Measurements from ENCODE around the gene ALG12. TPM values are rescaled to one million over a fixed set of nuclear protein-coding genes. Genes with fewer than 3 reads are reported as not detected.
A peak's percentile ranks its signal among the peaks of the same experiment; 100 is the strongest.

ALG12 gene
- total and polyA plus RNA-seq, 2 of the 13 experiments (the other 11 are each of a cell fraction or from before 2014, with no cell fraction given) = 7.8 to 15.8 TPM

- TF ChIP-seq ZNF275 (CRISPR knock-in tag; IDR thresholded peaks at IDR 0.05; ENCODE audit: borderline replicate concordance) = no peak
- TF ChIP-seq NFIB (CRISPR knock-in tag; IDR thresholded peaks at IDR 0.05; ENCODE audit: borderline replicate concordance) = no peak
- no peak for TF ChIP-seq ZNF232 (CRISPR knock-in tag; IDR thresholded peaks at IDR 0.05; ENCODE audit: borderline replicate concordance)
- peak; percentile 53; the same call in 1 of the 2 replicates for TF ChIP-seq ZNF792 (CRISPR knock-in tag; IDR thresholded peaks at IDR 0.05)
- no peak for TF ChIP-seq ZNF761 (CRISPR knock-in tag; conservative IDR thresholded peaks at IDR 0.05)
- TF ChIP-seq ZKSCAN8 (CRISPR knock-in tag; IDR thresholded peaks at IDR 0.05; ENCODE audit: borderline replicate concordance) = peak; percentile 40; the same call in 1 of the 2 replicates
- TF ChIP-seq ZSCAN22 (CRISPR knock-in tag; IDR thresholded peaks at IDR 0.05) = no peak
- TF ChIP-seq SP5 (CRISPR knock-in tag; IDR thresholded peaks at IDR 0.05; ENCODE audit: borderline replicate concordance, low read depth) = peak; percentile 95
- peak; percentile 69; the same call in 1 of the 2 replicates for TF ChIP-seq MYC (CRISPR knock-in tag; IDR thresholded peaks at IDR 0.05; ENCODE audit: borderline replicate concordance)
- TF ChIP-seq TBX3 (IDR thresholded peaks at IDR 0.05; ENCODE audit: borderline replicate concordance) = peak; percentile 32; the same call in 1 of the 2 replicates
- TF ChIP-seq ZSCAN9 (CRISPR knock-in tag; IDR thresholded peaks at IDR 0.05; ENCODE audit: borderline replicate concordance) = 0 out of 2 replicates have a peak, but pooled peaks have one; percentile 51
- TF ChIP-seq SPEN (CRISPR knock-in tag; IDR thresholded peaks at IDR 0.05; ENCODE audit: low read depth) = peak; percentile 70; the same call in 1 of the 2 replicates
- TF ChIP-seq ZGPAT (CRISPR knock-in tag; IDR thresholded peaks at IDR 0.05) = peak; percentile 97
- peak; percentile 77; the same call in 1 of the 2 replicates for TF ChIP-seq ZNF317 (CRISPR knock-in tag; IDR thresholded peaks at IDR 0.05)
- no peak for TF ChIP-seq ZNF180 (CRISPR knock-in tag; IDR thresholded peaks at IDR 0.05; ENCODE audit: borderline replicate concordance, low read depth)
- TF ChIP-seq AGO1 (IDR thresholded peaks at IDR 0.05; ENCODE audit: low read depth, low read length, poor library complexity, severe bottlenecking) = no peak
- TF ChIP-seq TFDP2 (CRISPR knock-in tag; IDR thresholded peaks at IDR 0.05) = peak; percentile 46; the same call in 1 of the 2 replicates
- peak; percentile 87 for TF ChIP-seq TBL1XR1 (IDR thresholded peaks at IDR 0.05; ENCODE audit: borderline replicate concordance, low read length, partially characterized antibody)
- TF ChIP-seq GABPA (IDR thresholded peaks at IDR 0.05; ENCODE audit: low read depth, low read length) = no peak
- TF ChIP-seq GABPA (CRISPR knock-in tag; IDR thresholded peaks at IDR 0.05; ENCODE audit: low read depth) = peak; percentile 55; the same call in 1 of the 2 replicates
- TF ChIP-seq MEIS2 (CRISPR knock-in tag; IDR thresholded peaks at IDR 0.05) = peak; percentile 68
These were observed 18.1 kb upstream of the ALG12 start (continued) for GRCh38 chr22:49936018-49936972.
